Measurements from ENCODE around the gene RNF5.

Gene RNF5

GRCh38 chr6:32213649-32214048 is 35.4 kb downstream of the RNF5 start:
- no peak overlapping the region for H3K4me3 ChIP-seq (ENCODE audit: low read depth, low read length)
- TF ChIP-seq, protein P1, sequence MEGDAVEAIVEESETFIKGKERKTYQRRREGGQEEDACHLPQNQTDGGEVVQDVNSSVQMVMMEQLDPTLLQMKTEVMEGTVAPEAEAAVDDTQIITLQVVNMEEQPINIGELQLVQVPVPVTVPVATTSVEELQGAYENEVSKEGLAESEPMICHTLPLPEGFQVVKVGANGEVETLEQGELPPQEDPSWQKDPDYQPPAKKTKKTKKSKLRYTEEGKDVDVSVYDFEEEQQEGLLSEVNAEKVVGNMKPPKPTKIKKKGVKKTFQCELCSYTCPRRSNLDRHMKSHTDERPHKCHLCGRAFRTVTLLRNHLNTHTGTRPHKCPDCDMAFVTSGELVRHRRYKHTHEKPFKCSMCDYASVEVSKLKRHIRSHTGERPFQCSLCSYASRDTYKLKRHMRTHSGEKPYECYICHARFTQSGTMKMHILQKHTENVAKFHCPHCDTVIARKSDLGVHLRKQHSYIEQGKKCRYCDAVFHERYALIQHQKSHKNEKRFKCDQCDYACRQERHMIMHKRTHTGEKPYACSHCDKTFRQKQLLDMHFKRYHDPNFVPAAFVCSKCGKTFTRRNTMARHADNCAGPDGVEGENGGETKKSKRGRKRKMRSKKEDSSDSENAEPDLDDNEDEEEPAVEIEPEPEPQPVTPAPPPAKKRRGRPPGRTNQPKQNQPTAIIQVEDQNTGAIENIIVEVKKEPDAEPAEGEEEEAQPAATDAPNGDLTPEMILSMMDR (IDR thresholded peaks at IDR 0.05; ENCODE audit: low read depth, low read length, missing control alignments): no peak
- in situ Hi-C loops (cut with HindIII; ENCODE audit: low sequenced_read_pairs): no loop called here
- DNase-seq (ENCODE audit: low read depth): no peak

GRCh38 chr6:32214126-32214525 is 35.9 kb downstream of the RNF5 start:
- DNase-seq (ENCODE audit: low read depth): no peak
- TF ChIP-seq, protein P1 (IDR thresholded peaks at IDR 0.05; ENCODE audit: low read depth, low read length, missing control alignments): no peak
- in situ Hi-C loops (cut with HindIII; ENCODE audit: low sequenced_read_pairs): no loop called here
- no peak overlapping the region for H3K4me3 ChIP-seq (ENCODE audit: low read depth, low read length)

DNA sequence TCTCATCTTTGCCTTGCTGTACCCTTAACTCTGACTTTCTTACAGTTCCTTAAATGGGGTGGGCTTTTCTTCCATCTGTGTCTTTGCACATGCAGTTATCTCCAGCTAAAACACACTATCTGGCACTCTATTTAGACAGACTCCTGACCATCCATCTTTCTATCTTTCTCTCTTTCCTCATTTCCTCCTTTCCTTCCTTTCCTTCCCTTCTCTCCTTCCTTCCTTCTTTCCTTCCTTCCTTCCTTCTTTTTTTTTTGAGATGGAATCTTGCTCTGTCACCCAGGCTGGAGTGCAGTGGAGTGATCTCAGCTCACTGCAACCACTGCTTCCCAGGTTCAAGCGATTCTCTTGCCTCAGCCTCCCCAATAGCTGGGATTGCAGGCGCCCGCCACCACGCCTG is 37.4 kb downstream of the RNF5 start:
- in situ Hi-C loops (cut with HindIII; ENCODE audit: low sequenced_read_pairs): no loop called here
- no peak overlapping the region for H3K4me3 ChIP-seq (ENCODE audit: low read depth, low read length)
- no peak for DNase-seq (ENCODE audit: low read depth)

DNA sequence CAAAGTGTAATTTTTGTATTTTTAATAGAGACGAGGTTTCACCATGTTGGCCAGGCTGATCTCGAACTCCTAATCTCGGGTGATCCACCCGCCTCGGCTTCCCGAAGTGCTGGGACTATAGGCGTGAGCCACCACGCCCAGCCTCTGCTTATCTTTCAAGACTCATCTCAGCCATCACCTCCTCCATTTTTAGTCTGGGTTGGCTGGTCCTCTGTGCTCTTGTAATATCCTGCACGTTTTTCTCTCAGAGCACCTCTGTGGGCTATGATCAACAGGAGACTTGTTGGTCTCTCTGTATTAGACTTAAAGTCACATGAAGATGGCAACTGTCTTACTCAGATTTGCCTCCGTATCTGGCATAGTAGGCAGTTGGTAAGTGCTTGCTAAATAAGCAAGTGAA is 38.1 kb downstream of the RNF5 start:
- in situ Hi-C loops (cut with HindIII; ENCODE audit: low sequenced_read_pairs): no loop called here
- H3K4me3 ChIP-seq (ENCODE audit: low read depth, low read length): no peak overlapping the region
- DNase-seq (ENCODE audit: low read depth): no peak
- TF ChIP-seq, protein P1 (IDR thresholded peaks at IDR 0.05; ENCODE audit: low read depth, low read length, missing control alignments): no peak

More for the DNA sequence above, 37.4 kb downstream of the RNF5 start:
- TF ChIP-seq, protein P1 (IDR thresholded peaks at IDR 0.05; ENCODE audit: low read depth, low read length, missing control alignments): no peak

GRCh38 chr6:32216998-32217397 is 38.8 kb downstream of the RNF5 start:
- no peak overlapping the region for H3K4me3 ChIP-seq (ENCODE audit: low read depth, low read length)
- DNase-seq (ENCODE audit: low read depth): no peak
- TF ChIP-seq, protein P1 (IDR thresholded peaks at IDR 0.05; ENCODE audit: low read depth, low read length, missing control alignments): no peak
- in situ Hi-C loops (cut with HindIII; ENCODE audit: low sequenced_read_pairs): no loop called here

DNA sequence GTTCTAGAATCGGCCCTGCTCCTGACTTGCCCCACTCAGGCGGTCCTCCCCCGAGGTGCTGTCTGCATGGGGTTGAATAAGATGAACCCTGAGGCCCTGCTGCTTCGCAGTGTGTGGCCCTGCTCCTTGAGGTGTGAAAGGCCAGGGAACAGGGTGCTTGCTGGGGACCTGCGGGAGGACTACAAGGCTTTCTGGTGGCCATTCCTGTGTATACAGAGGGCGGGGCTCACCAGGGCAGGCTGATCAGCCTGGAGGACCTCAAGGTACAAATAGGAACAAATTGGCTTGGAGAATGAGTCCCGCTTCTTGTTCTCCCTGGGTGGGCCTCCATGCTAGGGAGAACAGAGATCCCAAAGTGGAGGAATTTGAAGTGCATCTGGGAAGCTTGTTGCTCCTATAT is 40.0 kb downstream of the RNF5 start:
- no peak for DNase-seq (ENCODE audit: low read depth)
- TF ChIP-seq, protein P1 (IDR thresholded peaks at IDR 0.05; ENCODE audit: low read depth, low read length, missing control alignments): no peak
- no peak overlapping the region for H3K4me3 ChIP-seq (ENCODE audit: low read depth, low read length)
- in situ Hi-C loops (cut with HindIII; ENCODE audit: low sequenced_read_pairs): no loop called here

GRCh38 chr6:32220021-32220420 is 41.8 kb downstream of the RNF5 start:
- TF ChIP-seq, protein P1 (IDR thresholded peaks at IDR 0.05; ENCODE audit: low read depth, low read length, missing control alignments): no peak
- no peak overlapping the region for H3K4me3 ChIP-seq (ENCODE audit: low read depth, low read length)
- DNase-seq (ENCODE audit: low read depth): no peak
- in situ Hi-C loops (cut with HindIII; ENCODE audit: low sequenced_read_pairs): no loop called here

Data from astrocyte of the cerebellum (primary cell).